ENCODE measurements around the gene GCLC.

- TF ChIP-seq POLR2A (IDR thresholded peaks at IDR 0.05) (no peak), CTCF (IDR thresholded peaks at IDR 0.05) (no peak), POLR2AphosphoS5 (IDR thresholded peaks at IDR 0.05) (no peak), EP300 (IDR thresholded peaks at IDR 0.05) (no peak)
These were observed 20.5 kb downstream of the GCLC start for GRCh38 chr6:53524455-53524815.
